K562 (cell line): ENCODE measurements around the gene GUCY1A2. TPM values are rescaled to one million over a fixed set of nuclear protein-coding genes. Genes with fewer than 3 reads are reported as not detected.
"Not testable (repeated sequence)": the region's sequence is repeated elsewhere in the genome, so short reads cannot be mapped to it uniquely, and the experiment has no call there.

Experiments used
- ATAC-seq: fragments of 200-7000 bp; cut with Tn5 transposase; 3 replicates; pipeline ENCODE4 v1.9.1; 2020; ENCODE audit warnings: moderate library complexity
- BruUV-seq: library from RNA; stranded (reverse); fragments of 400-500 nt; replicated peaks from 2 replicates; lab custom pipeline; 2021; lab: Mats Ljungman, UMichigan
- CTCF ChIA-PET: fragments of 300-600 bp; formaldehyde crosslinking; extraction: SDS; loops from one replicate; lab custom pipeline; 2021; ENCODE audit warnings: low intra/inter-chr PET ratio; lab: Yijun Ruan, JAX
- POLR2A ChIA-PET: fragments of 300-600, 350-650 bp; sonication (Branson Sonifier 250); formaldehyde crosslinking; extraction: SDS; loops from one replicate; lab custom pipeline; 2021; ENCODE audit warnings: antibody characterized with exemption, inconsistent platforms; lab: Yijun Ruan, JAX
- DNase-seq, 4 experiments: peaks; one replicate each; pipeline versions ENCODE4 v3.0.0 to v3.0.0-alpha.2; 2011 to 2018; ENCODE audit warnings: low spot score in 3 of 4, mixed read lengths in 3 of 4; ENCODE audit errors: extremely low read depth in 1 of 4
- FAIRE-seq: peaks from 2 replicates; lab custom pipeline; 2011; peaks lifted over from hg19 to GRCh38; lab: Jason Lieb, UNC
- H2AFZ ChIP-seq: 2 replicates; pipeline ENCODE4 v1.6.0; 2011; ENCODE audit warnings: low read depth, low read length, control low read depth, inconsistent platforms
- H3K27ac ChIP-seq: fragments of 200-600 bp; 3 replicates; pipeline ENCODE4 v1.8.0; 2011; ENCODE audit warnings: low read depth, mild to moderate bottlenecking, control low read depth, inconsistent platforms, low read length, moderate library complexity, mixed read lengths; ENCODE audit errors: extremely low read depth
- H3K27me3 ChIP-seq, 2 experiments: fragments of 300-600 bp in 1 of 2; 2 replicates in 1 of 2; 3 replicates in 1 of 2; pipeline versions ENCODE4 v1.6.0 to v1.8.0; 2011; ENCODE audit warnings: inconsistent platforms in 2 of 2, low read length in 2 of 2, mild to moderate bottlenecking in 1 of 2, mixed read lengths in 1 of 2, moderate library complexity in 1 of 2; ENCODE audit not compliant: control insufficient read depth in 2 of 2, insufficient read depth in 2 of 2
- H3K36me3 ChIP-seq: fragments of 300-600 bp; 3 replicates; pipeline ENCODE4 v1.8.0; 2011; ENCODE audit warnings: mild to moderate bottlenecking, low read length, inconsistent platforms; ENCODE audit not compliant: control insufficient read depth, insufficient read depth
- H3K4me1 ChIP-seq, 2 experiments: fragments of 200-600 bp in 1 of 2; replicated peaks in 1 of 2; 2 replicates in 1 of 2; 3 replicates in 1 of 2; pipeline versions ENCODE4 v1.5.1 to v1.8.0; 2011; ENCODE audit warnings: inconsistent platforms in 2 of 2, low read length in 2 of 2, mild to moderate bottlenecking in 1 of 2, mixed read lengths in 1 of 2, moderate library complexity in 1 of 2; ENCODE audit not compliant: control insufficient read depth in 2 of 2, insufficient read depth in 2 of 2
- H3K4me2 ChIP-seq: 2 replicates; pipeline ENCODE4 v1.6.1; 2011; ENCODE audit warnings: low read length, control low read depth, inconsistent platforms, mixed read lengths; ENCODE audit not compliant: insufficient read depth
- H3K4me3 ChIP-seq: fragments of 200-600 bp; sonication (generic), shearing (Covaris generic); 2 replicates; pipeline ENCODE4 v1.5.1; 2016; ENCODE audit warnings: control low read depth, inconsistent platforms
- H3K79me2 ChIP-seq: fragments of 200-600 bp; 3 replicates; pipeline ENCODE4 v1.8.0; 2011; ENCODE audit warnings: low read length, inconsistent platforms; ENCODE audit not compliant: control insufficient read depth, insufficient read depth
- H3K9ac ChIP-seq, 2 experiments: 2 replicates each; pipeline versions ENCODE4 v1.6.0 to v1.6.1; 2011; ENCODE audit warnings: low read depth in 2 of 2, low read length in 2 of 2, control low read depth in 1 of 2, inconsistent platforms in 1 of 2, mild to moderate bottlenecking in 1 of 2, mixed read lengths in 1 of 2; ENCODE audit not compliant: insufficient read depth in 1 of 2
- H3K9me1 ChIP-seq: one replicate; pipeline ENCODE4 v1.6.0; 2011; ENCODE audit warnings: inconsistent platforms, mild to moderate bottlenecking, low read length, moderate library complexity; ENCODE audit not compliant: control insufficient read depth, insufficient read depth
- H3K9me3 ChIP-seq: replicated peaks from 2 replicates; pipeline ENCODE4 v1.5.1; 2011; ENCODE audit warnings: low read depth, low read length, inconsistent platforms; ENCODE audit not compliant: control insufficient read depth, insufficient read depth
- H4K20me1 ChIP-seq: replicated peaks from 2 replicates; pipeline ENCODE4 v1.6.1; 2011; ENCODE audit warnings: low read length, inconsistent platforms, mixed read lengths; ENCODE audit not compliant: control insufficient read depth, insufficient read depth
- CHAMP1 ChIP-seq: fragments of 450-650 bp; IDR thresholded peaks from 2 replicates; pipeline ENCODE4 v1.6.1; 2016; ENCODE audit warnings: mild to moderate bottlenecking
- ELK3 ChIP-seq: fragments of 450-650 bp; formaldehyde crosslinking; IDR thresholded peaks from 2 replicates; pipeline ENCODE4 v1.4.0; 2020; ENCODE audit warnings: mild to moderate bottlenecking
- GTF2B ChIP-seq: IDR thresholded peaks from 2 replicates; pipeline ENCODE4 v1.6.1; 2011; ENCODE audit not compliant: insufficient read length; ENCODE audit errors: extremely low read depth
- MBD1 ChIP-seq: fragments of 250-450 bp; sonication (Bioruptor Pico); IDR thresholded peaks from 2 replicates; pipeline ENCODE4 v1.8.0; 2022; ENCODE audit warnings: inconsistent platforms
- ZFX ChIP-seq: sonication (generic); formaldehyde crosslinking; IDR thresholded peaks from 2 replicates; pipeline ENCODE4 v1.8.0; 2022; ENCODE audit warnings: mild to moderate bottlenecking, missing genetic modification reagents, moderate library complexity
- ZNF175 ChIP-seq: fragments of 200-800 bp; sonication (Bioruptor generic); IDR thresholded peaks from 2 replicates; pipeline ENCODE4 v1.6.1; 2016; ENCODE audit warnings: low read depth, mild to moderate bottlenecking, missing genetic modification characterization, missing compliant biosample characterization
- ZNF740 ChIP-seq, 3 experiments: fragments of 200-800 bp in 1 of 3; sonication (Bioruptor generic) in 1 of 3; sonication (generic) in 1 of 3; formaldehyde crosslinking in 1 of 3; IDR thresholded peaks; 2 replicates each; pipeline versions ENCODE4 v1.6.1 to v1.8.0; 2016 to 2022; ENCODE audit warnings: mild to moderate bottlenecking in 2 of 3, missing compliant biosample characterization in 2 of 3, missing genetic modification characterization in 2 of 3, missing genetic modification reagents in 1 of 3
- whole genome bisulfite sequencing: fragments of 100-300 bp; shearing (Covaris generic); methylation state at CpG from one replicate; pipeline ENCODE4 v1.1.6; 2016; ENCODE audit warnings: low coverage, mixed read lengths; ENCODE audit not compliant: insufficient coverage; ENCODE audit errors: missing lambda C conversion rate; 5-methylcytosine and 5-hydroxymethylcytosine counted together
- in situ Hi-C: fragments of 300-500 bp; cut with MboI; formaldehyde crosslinking; loops from 4 replicates; pipeline ENCODE4 v1.15.0; 2018; ENCODE audit warnings: inconsistent platforms, mixed read lengths
- intact Hi-C: fragments of 100-400 bp; cut with micrococcal nuclease; formaldehyde crosslinking; loops from 2 replicates; pipeline ENCODE4 v1.14.2; 2022
- polyA plus RNA-seq, 8 experiments: library from polyadenylated mRNA; depleted of rRNA in 4 of 8; stranded (reverse) in 5 of 8; unstranded in 3 of 8; fragments of >200 nt; fragmentation: Nextera tagmentation in 2 of 8; fragmentation: Illumina TruSeq in 1 of 8; extraction: Ambion mirVana in 2 of 8; extraction: Trizol in 1 of 8; gene quantifications; 2 replicates each; pipeline versions ENCODE4 v1.2.1 to v1.2.3, GENCODE V29; 2011 to 2014; ENCODE audit warnings: inconsistent platforms in 1 of 8, missing spikeins in 1 of 8
- total RNA-seq, 7 experiments: library from RNA; depleted of rRNA in 6 of 7; stranded (reverse); fragments of >200 nt in 6 of 7; fragmentation: Illumina TruSeq in 2 of 7; extraction: Trizol in 2 of 7; gene quantifications; 2 replicates each; pipeline versions ENCODE4 v1.2.1 to v1.2.3, GENCODE V29; 2011 to 2021; ENCODE audit warnings: low replicate concordance in 1 of 7

GUCY1A2 gene
- total and polyA plus RNA-seq, 9 of the 15 experiments (the other 6 are each of a cell fraction or from before 2014, with no cell fraction given) = under 0.01 to 0.04 TPM; not detected in 7

GRCh38 chr11:106826558-106826957 lies 191.7 kb downstream of the GUCY1A2 start:
- H3K9me3 ChIP-seq, H3K36me3 ChIP-seq, H3K4me1 ChIP-seq, H3K9me1 ChIP-seq, CTCF ChIA-PET, intact Hi-C loops, H3K9ac ChIP-seq, POLR2A ChIA-PET, H2AFZ ChIP-seq, FAIRE-seq, H3K79me2 ChIP-seq, H4K20me1 ChIP-seq, H3K4me2 ChIP-seq, H3K27ac ChIP-seq, ATAC-seq, H3K27me3 ChIP-seq, H3K4me3 ChIP-seq, DNase-seq, BruUV-seq, in situ Hi-C loops: not testable (repeated sequence)
- 3% methylated on average over 3 of the region's 3 CpGs for whole genome bisulfite sequencing

GRCh38 chr11:106821826-106822225 lies 196.4 kb downstream of the GUCY1A2 start:
- Histone ChIP-seq H3K4me3 (no peak overlapping the region), H3K9ac (no peak overlapping the region), H3K4me1 (no peaks in the 10 kb centered on the region), H2AFZ (no peak overlapping the region), H4K20me1 (no peaks in the 10 kb centered on the region), H3K27me3 (no peaks in the 10 kb centered on the region), H3K79me2 (no peaks in the 10 kb centered on the region), H3K27ac (no peak overlapping the region), H3K36me3 (no peaks in the 10 kb centered on the region), H3K9me1 (no peaks in the 10 kb centered on the region), H3K9me3 (no peaks in the 10 kb centered on the region), H3K4me2 (no peak overlapping the region)
- POLR2A ChIA-PET = no interaction called here
- no peak for DNase-seq
- in situ Hi-C loops (no loop called here), intact Hi-C loops (no loop called here)
- no peak for FAIRE-seq
- BruUV-seq = no TSS peak
- 0% methylated on average over 2 of the region's 2 CpGs for WGBS
- ATAC-seq = no peak
- CTCF ChIA-PET = no interaction called here
- TF ChIP-seq ZNF175 (CRISPR knock-in tag) (no peak), CHAMP1 (no peak), ZFX (no peak), ELK3 (no peak), GTF2B (no peak), MBD1 (no peak), ZNF740 (CRISPR knock-in tag; IDR thresholded peaks at IDR 0.05) (no peak), ZNF740 (tag; IDR thresholded peaks at IDR 0.05) (no peak)
